ENCODE measurements around the gene SMCR8. TPM values are rescaled to one million over a fixed set of nuclear protein-coding genes. Genes with fewer than 3 reads are reported as not detected.

Gene SMCR8
- total and polyA plus RNA-seq, 2 of the 13 experiments (the other 11 are each of a cell fraction or from before 2014, with no cell fraction given) = 7.6 to 11.8 TPM

DNA sequence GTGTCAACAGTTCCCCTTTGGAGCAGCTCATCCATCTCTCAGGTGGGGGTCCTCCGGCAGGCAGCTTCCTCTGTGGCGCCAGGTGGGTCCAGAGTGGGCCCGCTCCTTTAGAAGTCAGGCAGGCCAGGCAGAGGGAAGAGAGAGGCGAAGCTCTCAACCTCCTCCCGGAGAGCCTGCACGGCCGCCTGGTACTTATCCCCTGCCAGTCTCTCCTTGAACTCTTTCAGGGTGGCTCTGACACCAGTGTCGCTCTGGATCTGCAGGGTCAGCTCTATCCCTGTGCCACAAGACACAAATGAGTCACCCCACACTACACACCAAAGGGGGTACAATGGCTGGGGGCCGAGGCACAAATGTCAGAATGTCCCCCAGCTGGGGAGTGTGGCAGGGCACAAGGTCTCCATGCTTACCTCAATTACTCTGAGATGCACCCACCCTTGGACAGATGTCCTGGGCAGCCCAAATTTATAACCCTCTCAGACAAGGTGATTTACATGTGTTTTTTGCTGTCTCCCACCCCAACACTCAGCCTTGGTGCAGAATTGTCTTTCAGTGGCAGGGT lies 13.6 kb downstream of the SMCR8 start:
- Histone ChIP-seq H3K4me3 (replicated peaks in 1 of 3; ENCODE audit: insufficient read depth in 1 of 3, low read depth in 2 of 3, low read length in 3 of 3) (no peak overlapping the region), H4K20me1 (ENCODE audit: insufficient read depth, low read length) (no peaks in the 10 kb centered on the region), H3K79me2 (ENCODE audit: insufficient read depth, low read length) (no peaks in the 10 kb centered on the region), H3K9ac (ENCODE audit: insufficient read depth, low read depth, low read length) (no peak overlapping the region), H3K9me3 (ENCODE audit: low read length) (no peaks in the 10 kb centered on the region), H3K27me3 (ENCODE audit: control insufficient read depth in 1 of 2, insufficient read depth in 2 of 2, low read length in 2 of 2) (no peaks in the 10 kb centered on the region), H3K27ac (ENCODE audit: extremely low read length, insufficient read depth, low read length) (no peak overlapping the region), H3K36me3 (replicated peaks in 1 of 2; ENCODE audit: control insufficient read depth in 1 of 2, insufficient read depth in 2 of 2, low read length in 2 of 2) (peaks cover 29 to 74% of the 10 kb centered on the region in 2 experiments), H3K4me2 (ENCODE audit: low read depth, low read length) (no peak overlapping the region), H2AFZ (ENCODE audit: low read length) (no peak overlapping the region), H3K4me1 (ENCODE audit: insufficient read depth, low read length) (no peaks in the 10 kb centered on the region)
- FAIRE-seq (no peak), DNase-seq (ENCODE audit: low spot score) (no peak), ATAC-seq (no peak)
- TF ChIP-seq NCOA5 (CRISPR knock-in tag; IDR thresholded peaks at IDR 0.05) (no peak), AGO2 (optimal IDR thresholded peaks at IDR 0.05; ENCODE audit: low read depth, low read length) (peak; percentile 50), ATRX (CRISPR knock-in tag; IDR thresholded peaks at IDR 0.05; ENCODE audit: borderline replicate concordance) (no peak), RBM22 (optimal IDR thresholded peaks at IDR 0.05; ENCODE audit: low read length) (peak; percentile 69)
- intact Hi-C loops (cut with micrococcal nuclease; ENCODE audit: unreplicated experiment) = no loop called here
- CTCF ChIA-PET (ENCODE audit: low intra/inter-chr PET ratio, low total read pairs) = no interaction called here
- in situ Hi-C loops (cut with HindIII; ENCODE audit: extremely low pct_ligation_motif_present, low pct_unique_long_range_greater_than_20kb) = no loop called here
- 93% methylated on average over 3 of the region's 9 CpGs for WGBS (ENCODE audit: low lambda C conversion rate)
- BruUV-seq (replicated peaks) = no TSS peak
- POLR2A ChIA-PET = interaction anchor here (0.7 kb wide), 1 partner anchor 14 kb away, joined by 5 read pairs; the partner anchor contains the start of genes SMCR8 and TOP3A

DNA sequence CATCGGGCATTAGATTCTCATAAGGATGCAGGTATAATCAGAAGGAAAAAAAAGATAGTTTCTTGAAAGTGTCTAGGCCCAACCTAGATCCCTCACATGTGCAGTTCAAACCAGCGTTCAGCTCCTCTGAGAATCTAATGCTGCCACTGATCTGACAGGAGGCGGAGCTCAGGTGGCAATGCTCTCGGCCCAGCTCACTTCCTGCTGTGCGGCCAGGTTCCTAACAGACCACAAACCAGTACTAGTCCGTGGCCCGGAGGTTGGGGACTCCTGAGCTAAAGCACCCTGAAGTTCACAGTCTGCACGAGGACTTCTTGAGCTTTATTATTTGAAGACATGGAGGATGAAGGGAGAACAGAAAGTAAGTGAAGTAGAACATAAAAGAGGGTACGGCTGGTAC lies 16.8 kb downstream of the SMCR8 start:
- Histone ChIP-seq H3K27me3 (ENCODE audit: control insufficient read depth in 1 of 2, insufficient read depth in 2 of 2, low read length in 2 of 2) (no peaks in the 10 kb centered on the region), H3K4me3 (replicated peaks in 1 of 3; ENCODE audit: insufficient read depth in 1 of 3, low read depth in 2 of 3, low read length in 3 of 3) (no peak overlapping the region), H3K79me2 (ENCODE audit: insufficient read depth, low read length) (no peaks in the 10 kb centered on the region), H3K36me3 (replicated peaks in 1 of 2; ENCODE audit: control insufficient read depth in 1 of 2, insufficient read depth in 2 of 2, low read length in 2 of 2) (peaks cover 24 to 67% of the 10 kb centered on the region in 2 experiments), H3K27ac (ENCODE audit: extremely low read length, insufficient read depth, low read length) (no peak overlapping the region), H4K20me1 (ENCODE audit: insufficient read depth, low read length) (no peaks in the 10 kb centered on the region), H3K9ac (ENCODE audit: insufficient read depth, low read depth, low read length) (no peak overlapping the region), H3K4me2 (ENCODE audit: low read depth, low read length) (no peak overlapping the region), H3K9me3 (ENCODE audit: low read length) (no peaks in the 10 kb centered on the region), H2AFZ (ENCODE audit: low read length) (no peak overlapping the region), H3K4me1 (ENCODE audit: insufficient read depth, low read length) (no peaks in the 10 kb centered on the region)
- 96% methylated on average over 9 of the region's 9 CpGs for WGBS (ENCODE audit: low lambda C conversion rate)
- POLR2A ChIA-PET = no interaction called here
- intact Hi-C loops (cut with micrococcal nuclease; ENCODE audit: unreplicated experiment) = no loop called here
- DNase-seq (ENCODE audit: low spot score) (no peak), ATAC-seq (no peak), FAIRE-seq (no peak)
- in situ Hi-C loops (cut with HindIII; ENCODE audit: extremely low pct_ligation_motif_present, low pct_unique_long_range_greater_than_20kb) = no loop called here
- no TSS peak for BruUV-seq (replicated peaks)
- CTCF ChIA-PET (ENCODE audit: low intra/inter-chr PET ratio, low total read pairs) = no interaction called here
- TF ChIP-seq, protein P1, sequence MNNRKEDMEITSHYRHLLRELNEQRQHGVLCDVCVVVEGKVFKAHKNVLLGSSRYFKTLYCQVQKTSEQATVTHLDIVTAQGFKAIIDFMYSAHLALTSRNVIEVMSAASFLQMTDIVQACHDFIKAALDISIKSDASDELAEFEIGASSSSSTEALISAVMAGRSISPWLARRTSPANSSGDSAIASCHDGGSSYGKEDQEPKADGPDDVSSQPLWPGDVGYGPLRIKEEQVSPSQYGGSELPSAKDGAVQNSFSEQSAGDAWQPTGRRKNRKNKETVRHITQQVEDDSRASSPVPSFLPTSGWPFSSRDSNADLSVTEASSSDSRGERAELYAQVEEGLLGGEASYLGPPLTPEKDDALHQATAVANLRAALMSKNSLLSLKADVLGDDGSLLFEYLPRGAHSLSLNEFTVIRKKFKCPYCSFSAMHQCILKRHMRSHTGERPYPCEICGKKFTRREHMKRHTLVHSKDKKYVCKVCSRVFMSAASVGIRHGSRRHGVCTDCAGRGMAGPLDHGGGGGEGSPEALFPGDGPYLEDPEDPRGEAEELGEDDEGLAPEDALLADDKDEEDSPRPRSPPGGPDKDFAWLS (CRISPR knock-in tag; IDR thresholded peaks at IDR 0.05; ENCODE audit: borderline replicate concordance) = no peak
- TF ChIP-seq RBM22 (optimal IDR thresholded peaks at IDR 0.05; ENCODE audit: low read length) (no peak), SMARCE1 (IDR thresholded peaks at IDR 0.05; ENCODE audit: borderline replicate concordance) (no peak), CHCHD3 (CRISPR knock-in tag; IDR thresholded peaks at IDR 0.05) (no peak), RNF2 (conservative IDR thresholded peaks at IDR 0.05; ENCODE audit: low read depth) (no peak), ZNF468 (CRISPR knock-in tag; IDR thresholded peaks at IDR 0.05) (no peak), EHMT2 (IDR thresholded peaks at IDR 0.05; ENCODE audit: borderline replicate concordance, low read depth, low read length) (no peak), ZNF224 (CRISPR knock-in tag; IDR thresholded peaks at IDR 0.05) (no peak), FOXA1 (IDR thresholded peaks at IDR 0.05) (no peak), FOXA1 (CRISPR knock-in tag; IDR thresholded peaks at IDR 0.05) (no peak), ZNF17 (CRISPR knock-in tag; IDR thresholded peaks at IDR 0.05) (no peak), ZBTB7B (CRISPR knock-in tag; IDR thresholded peaks at IDR 0.05) (no peak), THYN1 (CRISPR knock-in tag; IDR thresholded peaks at IDR 0.05; ENCODE audit: borderline replicate concordance, low read depth) (no peak), HOXA5 (CRISPR knock-in tag; IDR thresholded peaks at IDR 0.05) (no peak), PHF8 (CRISPR knock-in tag; IDR thresholded peaks at IDR 0.05) (no peak)
- TF ChIP-seq, protein P2, sequence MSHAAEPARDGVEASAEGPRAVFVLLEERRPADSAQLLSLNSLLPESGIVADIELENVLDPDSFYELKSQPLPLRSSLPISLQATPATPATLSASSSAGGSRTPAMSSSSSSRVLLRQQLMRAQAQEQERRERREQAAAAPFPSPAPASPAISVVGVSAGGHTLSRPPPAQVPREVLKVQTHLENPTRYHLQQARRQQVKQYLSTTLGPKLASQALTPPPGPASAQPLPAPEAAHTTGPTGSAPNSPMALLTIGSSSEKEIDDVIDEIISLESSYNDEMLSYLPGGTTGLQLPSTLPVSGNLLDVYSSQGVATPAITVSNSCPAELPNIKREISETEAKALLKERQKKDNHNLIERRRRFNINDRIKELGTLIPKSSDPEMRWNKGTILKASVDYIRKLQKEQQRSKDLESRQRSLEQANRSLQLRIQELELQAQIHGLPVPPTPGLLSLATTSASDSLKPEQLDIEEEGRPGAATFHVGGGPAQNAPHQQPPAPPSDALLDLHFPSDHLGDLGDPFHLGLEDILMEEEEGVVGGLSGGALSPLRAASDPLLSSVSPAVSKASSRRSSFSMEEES (CRISPR knock-in tag; IDR thresholded peaks at IDR 0.05) = no peak
